HepG2 (cell line): ENCODE data around the gene CHRD. TPM values are rescaled to one million over a fixed set of nuclear protein-coding genes. Genes with fewer than 3 reads are reported as not detected.

Experiments used
- IKZF4 ChIP-seq: sonication (generic); formaldehyde crosslinking; IDR thresholded peaks from 2 replicates; pipeline ENCODE4 v1.5.1; 2020; ENCODE audit warnings: borderline replicate concordance, mild to moderate bottlenecking, low read depth, missing genetic modification reagents; ENCODE audit errors: not compliant biosample characterization
- MBNL3 ChIP-seq: fragments of 250-450 bp; sonication (Bioruptor Pico); conservative IDR thresholded peaks from 2 replicates; pipeline ENCODE4 v1.8.0; 2022; ENCODE audit warnings: mild to moderate bottlenecking, inconsistent platforms
- MYNN ChIP-seq: sonication (generic); formaldehyde crosslinking; IDR thresholded peaks from 2 replicates; pipeline ENCODE4 v1.4.0; 2020; ENCODE audit warnings: mild to moderate bottlenecking, low read depth, missing genetic modification reagents
- NFE2L1 ChIP-seq: sonication (generic); formaldehyde crosslinking; IDR thresholded peaks from 2 replicates; pipeline ENCODE4 v1.4.0; 2020; ENCODE audit warnings: missing genetic modification reagents, mild to moderate bottlenecking, borderline replicate concordance
- RCOR2 ChIP-seq: IDR thresholded peaks from 2 replicates; pipeline ENCODE4 v1.6.1; 2016; ENCODE audit warnings: missing biosample characterization, missing genetic modification reagents
- SMAD9 ChIP-seq: sonication (generic); formaldehyde crosslinking; IDR thresholded peaks from 2 replicates; pipeline ENCODE4 v1.5.1; 2020; ENCODE audit warnings: mild to moderate bottlenecking, missing genetic modification reagents
- SRY ChIP-seq: sonication (generic); formaldehyde crosslinking; IDR thresholded peaks from 2 replicates; pipeline ENCODE4 v1.8.0; 2022; ENCODE audit warnings: mild to moderate bottlenecking, missing genetic modification reagents
- TOE1 ChIP-seq: sonication (generic); formaldehyde crosslinking; IDR thresholded peaks from 2 replicates; pipeline ENCODE4 v1.4.0; 2020; ENCODE audit warnings: mild to moderate bottlenecking, missing genetic modification reagents
- ZNF343 ChIP-seq: sonication (generic); formaldehyde crosslinking; IDR thresholded peaks from 2 replicates; pipeline ENCODE4 v1.4.0; 2020; ENCODE audit warnings: mild to moderate bottlenecking, missing genetic modification reagents
- ZNF549 ChIP-seq: sonication (generic); formaldehyde crosslinking; IDR thresholded peaks from 2 replicates; pipeline ENCODE4 v1.5.0; 2020; ENCODE audit warnings: missing genetic modification reagents
- ZNF768 ChIP-seq: sonication (generic); formaldehyde crosslinking; IDR thresholded peaks from 2 replicates; pipeline ENCODE4 v1.4.0; 2020; ENCODE audit warnings: missing genetic modification reagents
- ZSCAN22 ChIP-seq: sonication (generic); formaldehyde crosslinking; IDR thresholded peaks from 2 replicates; pipeline ENCODE4 v1.4.0; 2020; ENCODE audit warnings: mild to moderate bottlenecking, missing genetic modification reagents
- ZZZ3 ChIP-seq: sonication (generic); formaldehyde crosslinking; IDR thresholded peaks from 2 replicates; pipeline ENCODE4 v1.4.0; 2020; ENCODE audit warnings: missing genetic modification reagents, mild to moderate bottlenecking, borderline replicate concordance
- polyA plus RNA-seq, 8 experiments: library from polyadenylated mRNA; depleted of rRNA in 3 of 8; stranded (reverse) in 7 of 8; unstranded in 1 of 8; fragments of >200 nt; fragmentation: Illumina TruSeq in 4 of 8; extraction: Trizol in 4 of 8; gene quantifications; 2 replicates each; pipeline versions ENCODE4 v1.2.1 to v1.2.3, GENCODE V29; 2011 to 2016; ENCODE audit warnings: low read depth in 4 of 8, missing spikeins in 1 of 8, mixed read lengths in 1 of 8; ENCODE audit not compliant: insufficient read depth in 1 of 8
- total RNA-seq, 5 experiments: library from RNA; depleted of rRNA; stranded (reverse); fragments of >200 nt; fragmentation: Illumina TruSeq; extraction: Trizol; gene quantifications; 2 replicates each; pipeline ENCODE4 v1.2.3, GENCODE V29; 2016; ENCODE audit warnings: low read depth in 1 of 5
- TF ChIP-seq, protein P1 (sequence below): sonication (generic); formaldehyde crosslinking; IDR thresholded peaks from 2 replicates; pipeline ENCODE4 v1.4.0; 2020; ENCODE audit warnings: mild to moderate bottlenecking, missing genetic modification reagents, borderline replicate concordance
- TF ChIP-seq, protein P2 (sequence below): sonication (generic); formaldehyde crosslinking; conservative IDR thresholded peaks from 2 replicates; pipeline ENCODE4 v1.4.0; 2020; ENCODE audit warnings: missing genetic modification reagents
- TF ChIP-seq, protein P3 (sequence below), 2 experiments: sonication (generic) in 1 of 2; formaldehyde crosslinking in 1 of 2; IDR thresholded peaks; 2 replicates each; pipeline versions ENCODE4 v1.4.0 to v1.6.1; 2018 to 2020; ENCODE audit warnings: missing genetic modification reagents in 2 of 2, borderline replicate concordance in 1 of 2, low read depth in 1 of 2, mild to moderate bottlenecking in 1 of 2, missing biosample characterization in 1 of 2
- TF ChIP-seq, protein P4 (sequence below): sonication (generic); formaldehyde crosslinking; IDR thresholded peaks from 2 replicates; pipeline ENCODE4 v1.5.0; 2020; ENCODE audit warnings: missing genetic modification reagents

Gene CHRD
- total and polyA plus RNA-seq, 2 of the 13 experiments (the other 11 are each of a cell fraction or from before 2014, with no cell fraction given): 22.2 to 35.2 TPM

DNA sequence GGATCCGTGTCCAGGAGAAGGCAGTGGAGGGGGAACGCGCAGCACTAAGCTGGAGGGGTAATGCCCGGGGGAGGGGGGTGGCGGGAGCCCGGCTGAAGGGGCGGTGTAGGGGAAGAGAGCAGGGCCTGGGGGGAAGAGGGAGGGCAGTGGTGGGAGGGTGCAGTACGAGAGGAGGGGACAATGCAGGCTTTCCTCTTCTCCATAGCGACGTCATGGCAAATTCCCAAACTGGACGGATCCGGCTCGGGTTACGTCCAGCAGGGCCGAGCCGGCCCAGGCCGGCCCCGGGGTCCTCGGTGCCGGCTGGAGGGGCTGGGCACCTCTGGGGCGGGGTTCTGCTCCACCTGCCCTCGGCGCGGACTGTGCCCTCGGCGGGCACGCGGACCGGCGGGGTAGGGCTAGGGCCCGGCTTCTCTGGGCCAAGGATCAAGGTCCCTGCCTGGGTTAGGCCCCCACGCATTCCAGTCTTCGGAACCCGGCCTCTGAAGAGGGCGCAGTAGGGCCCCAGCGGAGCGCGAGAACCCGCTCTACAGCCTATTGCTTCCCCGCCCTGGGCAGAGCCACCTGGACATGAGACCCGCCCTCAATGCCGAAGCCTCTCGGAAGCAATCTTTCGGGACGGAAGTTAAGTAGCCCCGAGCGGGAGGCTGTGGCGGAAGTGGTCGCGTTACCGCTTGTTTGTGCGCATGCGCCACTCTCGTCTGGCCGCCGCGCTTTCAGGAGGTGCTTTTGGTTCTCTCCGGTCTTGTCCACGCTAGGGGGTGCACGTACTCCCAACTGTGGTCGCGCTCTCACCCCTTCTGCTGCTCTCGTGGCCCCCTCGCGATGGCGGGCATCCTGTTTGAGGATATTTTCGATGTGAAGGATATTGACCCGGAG lies 16.9 kb upstream of the CHRD start (continued):
- TF ChIP-seq, protein P1, sequence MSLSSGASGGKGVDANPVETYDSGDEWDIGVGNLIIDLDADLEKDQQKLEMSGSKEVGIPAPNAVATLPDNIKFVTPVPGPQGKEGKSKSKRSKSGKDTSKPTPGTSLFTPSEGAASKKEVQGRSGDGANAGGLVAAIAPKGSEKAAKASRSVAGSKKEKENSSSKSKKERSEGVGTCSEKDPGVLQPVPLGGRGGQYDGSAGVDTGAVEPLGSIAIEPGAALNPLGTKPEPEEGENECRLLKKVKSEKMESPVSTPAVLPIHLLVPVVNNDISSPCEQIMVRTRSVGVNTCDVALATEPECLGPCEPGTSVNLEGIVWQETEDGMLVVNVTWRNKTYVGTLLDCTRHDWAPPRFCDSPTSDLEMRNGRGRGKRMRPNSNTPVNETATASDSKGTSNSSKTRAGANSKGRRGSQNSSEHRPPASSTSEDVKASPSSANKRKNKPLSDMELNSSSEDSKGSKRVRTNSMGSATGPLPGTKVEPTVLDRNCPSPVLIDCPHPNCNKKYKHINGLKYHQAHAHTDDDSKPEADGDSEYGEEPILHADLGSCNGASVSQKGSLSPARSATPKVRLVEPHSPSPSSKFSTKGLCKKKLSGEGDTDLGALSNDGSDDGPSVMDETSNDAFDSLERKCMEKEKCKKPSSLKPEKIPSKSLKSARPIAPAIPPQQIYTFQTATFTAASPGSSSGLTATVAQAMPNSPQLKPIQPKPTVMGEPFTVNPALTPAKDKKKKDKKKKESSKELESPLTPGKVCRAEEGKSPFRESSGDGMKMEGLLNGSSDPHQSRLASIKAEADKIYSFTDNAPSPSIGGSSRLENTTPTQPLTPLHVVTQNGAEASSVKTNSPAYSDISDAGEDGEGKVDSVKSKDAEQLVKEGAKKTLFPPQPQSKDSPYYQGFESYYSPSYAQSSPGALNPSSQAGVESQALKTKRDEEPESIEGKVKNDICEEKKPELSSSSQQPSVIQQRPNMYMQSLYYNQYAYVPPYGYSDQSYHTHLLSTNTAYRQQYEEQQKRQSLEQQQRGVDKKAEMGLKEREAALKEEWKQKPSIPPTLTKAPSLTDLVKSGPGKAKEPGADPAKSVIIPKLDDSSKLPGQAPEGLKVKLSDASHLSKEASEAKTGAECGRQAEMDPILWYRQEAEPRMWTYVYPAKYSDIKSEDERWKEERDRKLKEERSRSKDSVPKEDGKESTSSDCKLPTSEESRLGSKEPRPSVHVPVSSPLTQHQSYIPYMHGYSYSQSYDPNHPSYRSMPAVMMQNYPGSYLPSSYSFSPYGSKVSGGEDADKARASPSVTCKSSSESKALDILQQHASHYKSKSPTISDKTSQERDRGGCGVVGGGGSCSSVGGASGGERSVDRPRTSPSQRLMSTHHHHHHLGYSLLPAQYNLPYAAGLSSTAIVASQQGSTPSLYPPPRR (CRISPR knock-in tag): peak; percentile 65
- TF ChIP-seq RCOR2 (CRISPR knock-in tag) (no peak), ZNF768 (CRISPR knock-in tag) (peak; percentile 45; the same call in 1 of the 2 replicates), MYNN (CRISPR knock-in tag) (no peak), ZZZ3 (CRISPR knock-in tag) (no peak; the same call in 1 of the 2 replicates), MBNL3 (no peak), NFE2L1 (CRISPR knock-in tag) (no peak), SRY (CRISPR knock-in tag) (0 out of 2 replicates have a peak, but pooled peaks have one; percentile 49), ZSCAN22 (peak; percentile 51; the same call in 1 of the 2 replicates), TOE1 (CRISPR knock-in tag) (peak; percentile 38; the same call in 1 of the 2 replicates), ZNF549 (no peak), IKZF4 (CRISPR knock-in tag) (no peak), ZNF343 (0 out of 2 replicates have a peak, but pooled peaks have one; percentile 51), SMAD9 (CRISPR knock-in tag) (no peak)
- TF ChIP-seq, protein P2, sequence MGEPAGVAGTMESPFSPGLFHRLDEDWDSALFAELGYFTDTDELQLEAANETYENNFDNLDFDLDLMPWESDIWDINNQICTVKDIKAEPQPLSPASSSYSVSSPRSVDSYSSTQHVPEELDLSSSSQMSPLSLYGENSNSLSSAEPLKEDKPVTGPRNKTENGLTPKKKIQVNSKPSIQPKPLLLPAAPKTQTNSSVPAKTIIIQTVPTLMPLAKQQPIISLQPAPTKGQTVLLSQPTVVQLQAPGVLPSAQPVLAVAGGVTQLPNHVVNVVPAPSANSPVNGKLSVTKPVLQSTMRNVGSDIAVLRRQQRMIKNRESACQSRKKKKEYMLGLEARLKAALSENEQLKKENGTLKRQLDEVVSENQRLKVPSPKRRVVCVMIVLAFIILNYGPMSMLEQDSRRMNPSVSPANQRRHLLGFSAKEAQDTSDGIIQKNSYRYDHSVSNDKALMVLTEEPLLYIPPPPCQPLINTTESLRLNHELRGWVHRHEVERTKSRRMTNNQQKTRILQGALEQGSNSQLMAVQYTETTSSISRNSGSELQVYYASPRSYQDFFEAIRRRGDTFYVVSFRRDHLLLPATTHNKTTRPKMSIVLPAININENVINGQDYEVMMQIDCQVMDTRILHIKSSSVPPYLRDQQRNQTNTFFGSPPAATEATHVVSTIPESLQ (CRISPR knock-in tag): no peak
- TF ChIP-seq, protein P3, sequence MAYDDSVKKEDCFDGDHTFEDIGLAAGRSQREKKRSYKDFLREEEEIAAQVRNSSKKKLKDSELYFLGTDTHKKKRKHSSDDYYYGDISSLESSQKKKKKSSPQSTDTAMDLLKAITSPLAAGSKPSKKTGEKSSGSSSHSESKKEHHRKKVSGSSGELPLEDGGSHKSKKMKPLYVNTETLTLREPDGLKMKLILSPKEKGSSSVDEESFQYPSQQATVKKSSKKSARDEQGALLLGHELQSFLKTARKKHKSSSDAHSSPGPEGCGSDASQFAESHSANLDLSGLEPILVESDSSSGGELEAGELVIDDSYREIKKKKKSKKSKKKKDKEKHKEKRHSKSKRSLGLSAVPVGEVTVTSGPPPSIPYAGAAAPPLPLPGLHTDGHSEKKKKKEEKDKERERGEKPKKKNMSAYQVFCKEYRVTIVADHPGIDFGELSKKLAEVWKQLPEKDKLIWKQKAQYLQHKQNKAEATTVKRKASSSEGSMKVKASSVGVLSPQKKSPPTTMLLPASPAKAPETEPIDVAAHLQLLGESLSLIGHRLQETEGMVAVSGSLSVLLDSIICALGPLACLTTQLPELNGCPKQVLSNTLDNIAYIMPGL (CRISPR knock-in tag; IDR thresholded peaks at IDR 0.05; ENCODE audit: borderline replicate concordance in 1 of 2, low read depth in 1 of 2): peak; percentile 93 to 97; a peak in 3 of 4 replicates
- TF ChIP-seq, protein P4, sequence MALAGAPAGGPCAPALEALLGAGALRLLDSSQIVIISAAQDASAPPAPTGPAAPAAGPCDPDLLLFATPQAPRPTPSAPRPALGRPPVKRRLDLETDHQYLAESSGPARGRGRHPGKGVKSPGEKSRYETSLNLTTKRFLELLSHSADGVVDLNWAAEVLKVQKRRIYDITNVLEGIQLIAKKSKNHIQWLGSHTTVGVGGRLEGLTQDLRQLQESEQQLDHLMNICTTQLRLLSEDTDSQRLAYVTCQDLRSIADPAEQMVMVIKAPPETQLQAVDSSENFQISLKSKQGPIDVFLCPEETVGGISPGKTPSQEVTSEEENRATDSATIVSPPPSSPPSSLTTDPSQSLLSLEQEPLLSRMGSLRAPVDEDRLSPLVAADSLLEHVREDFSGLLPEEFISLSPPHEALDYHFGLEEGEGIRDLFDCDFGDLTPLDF (CRISPR knock-in tag): peak; percentile 67; the same call in 1 of the 2 replicates
